Progenitor cell of endocrine pancreas (in vitro differentiated cells): Measurements from ENCODE around the gene WDFY4. TPM values are rescaled to one million over a fixed set of nuclear protein-coding genes. Genes with fewer than 3 reads are reported as not detected.

Experiments used
- DNase-seq: peaks from one replicate; pipeline ENCODE4 v3.0.0; 2021; ENCODE audit warnings: low spot score; ENCODE audit not compliant: unreplicated experiment
- H3K27ac Mint-ChIP-seq: 2 replicates; pipeline ENCODE4 v1.8.0; 2021; ENCODE audit warnings: mild to moderate bottlenecking, moderate library complexity, mixed read lengths
- H3K27me3 Mint-ChIP-seq: 2 replicates; pipeline ENCODE4 v1.8.0; 2021; ENCODE audit warnings: mixed read lengths
- H3K36me3 Mint-ChIP-seq: 2 replicates; pipeline ENCODE4 v1.8.0; 2022; ENCODE audit warnings: mixed read lengths; ENCODE audit not compliant: insufficient read depth
- H3K4me1 Mint-ChIP-seq: 2 replicates; pipeline ENCODE4 v1.8.0; 2021; ENCODE audit warnings: low read depth, mixed read lengths
- H3K4me3 Mint-ChIP-seq: 2 replicates; pipeline ENCODE4 v1.8.0; 2021; ENCODE audit warnings: low read depth, mild to moderate bottlenecking, moderate library complexity, mixed read lengths
- H3K9me3 Mint-ChIP-seq: 2 replicates; pipeline ENCODE4 v1.8.0; 2021; ENCODE audit warnings: low read depth, mixed read lengths
- CTCF ChIP-seq: fragments of 200-600 bp; sonication (generic); IDR thresholded peaks from one replicate; pipeline ENCODE4 v1.5.0; 2021; ENCODE audit warnings: antibody characterized with exemption, mild to moderate bottlenecking; ENCODE audit not compliant: unreplicated experiment
- total RNA-seq: library from RNA; stranded (reverse); gene quantifications from 2 replicates; pipeline ENCODE4 v1.2.1, GENCODE V29; 2021

The WDFY4 gene
- total RNA-seq, 1 donor from 2014 or later: 0.07 TPM

- no peak for TF ChIP-seq CTCF
- Mint-ChIP-seq H3K36me3 (no peaks in the 10 kb centered on the region), H3K27me3 (peaks cover 6% of the 10 kb centered on the region), H3K27ac (no peak overlapping the region), H3K4me1 (peaks cover 1% of the 10 kb centered on the region), H3K9me3 (no peaks in the 10 kb centered on the region), H3K4me3 (no peak overlapping the region)
- no peak for DNase-seq
Observed at GRCh38 chr10:48742891-48743860, 58.5 kb downstream of the WDFY4 start.

DNA sequence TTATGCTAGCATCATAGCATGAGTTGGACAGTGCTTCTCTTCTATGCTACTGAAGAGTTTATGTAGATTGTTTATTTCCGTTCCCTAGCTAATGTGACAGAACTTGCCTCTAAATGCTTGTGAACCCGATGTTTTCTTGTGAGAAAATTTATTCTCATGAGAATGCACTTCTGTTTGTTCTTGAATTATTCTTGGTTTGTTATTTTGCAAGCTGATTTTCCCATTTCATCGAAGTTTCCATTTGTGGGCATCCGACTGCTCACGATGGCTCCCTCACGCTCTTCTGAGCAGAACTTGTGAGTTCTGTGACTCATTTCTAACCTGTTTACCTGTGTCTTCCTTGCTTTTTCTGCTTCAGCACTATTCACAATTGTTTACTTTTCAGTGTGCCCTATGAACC lies 59.9 kb downstream of the WDFY4 start:
- H3K27ac Mint-ChIP-seq: no peak overlapping the region
- TF ChIP-seq CTCF: no peak

GRCh38 chr10:48745662-48746245 lies 61.1 kb downstream of the WDFY4 start:
- peak; percentile 69 for TF ChIP-seq CTCF

More for the DNA sequence above, 59.9 kb downstream of the WDFY4 start:
- Mint-ChIP-seq H3K9me3 (no peaks in the 10 kb centered on the region), H3K27me3 (peaks cover 6% of the 10 kb centered on the region), H3K4me1 (peaks cover 1% of the 10 kb centered on the region), H3K4me3 (no peak overlapping the region), H3K36me3 (no peaks in the 10 kb centered on the region)
- no peak for DNase-seq

GRCh38 chr10:48748573-48748972 lies 63.9 kb downstream of the WDFY4 start:
- no peaks in the 10 kb centered on the region for H3K9me3 Mint-ChIP-seq
- H3K36me3 Mint-ChIP-seq: no peaks in the 10 kb centered on the region
- H3K27ac Mint-ChIP-seq: no peak overlapping the region
- no peak overlapping the region for H3K4me3 Mint-ChIP-seq
- no peak for DNase-seq
- H3K4me1 Mint-ChIP-seq: no peaks in the 10 kb centered on the region
- no peak for TF ChIP-seq CTCF
- peaks cover 4% of the 10 kb centered on the region for H3K27me3 Mint-ChIP-seq

More at GRCh38 chr10:48745662-48746245, 61.1 kb downstream of the WDFY4 start:
- peak; percentile 22 for DNase-seq
- Mint-ChIP-seq H3K9me3 (no peaks in the 10 kb centered on the region), H3K4me3 (no peak overlapping the region), H3K27me3 (peaks cover 6% of the 10 kb centered on the region), H3K27ac (no peak overlapping the region), H3K36me3 (no peaks in the 10 kb centered on the region), H3K4me1 (no peaks in the 10 kb centered on the region)

GRCh38 chr10:48749254-48749787 lies 64.6 kb downstream of the WDFY4 start:
- no peak for TF ChIP-seq CTCF
- Mint-ChIP-seq H3K27ac (no peak overlapping the region), H3K4me3 (no peak overlapping the region), H3K4me1 (no peaks in the 10 kb centered on the region), H3K27me3 (no peaks in the 10 kb centered on the region), H3K36me3 (no peaks in the 10 kb centered on the region), H3K9me3 (no peaks in the 10 kb centered on the region)
- DNase-seq: no peak
